ENCODE measurements around the gene GJD2. TPM values are rescaled to one million over a fixed set of nuclear protein-coding genes. Genes with fewer than 3 reads are reported as not detected.

The GJD2 gene
- total RNA-seq, 4 donors from 2014 or later = not detected

GRCh38 chr15:34794590-34795206 is 39.9 kb upstream of the GJD2 start:
- no peak for DNase-seq
- WGBS, 2 donors (ENCODE audit: low coverage in 1 of 2) = 40 to 58% methylated on average over 2 to 33 of the region's 33 CpGs
- Histone ChIP-seq H3K27me3 (peaks cover 25% of the 10 kb centered on the region), H3K27ac (no peak overlapping the region), H3K9me3 (no peaks in the 10 kb centered on the region), H3K4me1 (no peaks in the 10 kb centered on the region), H3K4me3 (no peak overlapping the region), H3K36me3 (no peaks in the 10 kb centered on the region)
- in situ Hi-C loops (cut with MboI; ENCODE audit: low pct_ligation_motif_present in 1 of 4, low pct_unique_long_range_greater_than_20kb in 1 of 4, low sequenced_read_pairs in 3 of 4) = no loop called here
- intact Hi-C loops (cut with DNase I; ENCODE audit: low total_unique reads) = no loop called here
- TF ChIP-seq POLR2A (IDR thresholded peaks at IDR 0.05) (no peak), POLR2AphosphoS5 (IDR thresholded peaks at IDR 0.05) (no peak), EP300 (IDR thresholded peaks at IDR 0.05; ENCODE audit: low read depth) (no peak)
- TF ChIP-seq, protein P1, sequence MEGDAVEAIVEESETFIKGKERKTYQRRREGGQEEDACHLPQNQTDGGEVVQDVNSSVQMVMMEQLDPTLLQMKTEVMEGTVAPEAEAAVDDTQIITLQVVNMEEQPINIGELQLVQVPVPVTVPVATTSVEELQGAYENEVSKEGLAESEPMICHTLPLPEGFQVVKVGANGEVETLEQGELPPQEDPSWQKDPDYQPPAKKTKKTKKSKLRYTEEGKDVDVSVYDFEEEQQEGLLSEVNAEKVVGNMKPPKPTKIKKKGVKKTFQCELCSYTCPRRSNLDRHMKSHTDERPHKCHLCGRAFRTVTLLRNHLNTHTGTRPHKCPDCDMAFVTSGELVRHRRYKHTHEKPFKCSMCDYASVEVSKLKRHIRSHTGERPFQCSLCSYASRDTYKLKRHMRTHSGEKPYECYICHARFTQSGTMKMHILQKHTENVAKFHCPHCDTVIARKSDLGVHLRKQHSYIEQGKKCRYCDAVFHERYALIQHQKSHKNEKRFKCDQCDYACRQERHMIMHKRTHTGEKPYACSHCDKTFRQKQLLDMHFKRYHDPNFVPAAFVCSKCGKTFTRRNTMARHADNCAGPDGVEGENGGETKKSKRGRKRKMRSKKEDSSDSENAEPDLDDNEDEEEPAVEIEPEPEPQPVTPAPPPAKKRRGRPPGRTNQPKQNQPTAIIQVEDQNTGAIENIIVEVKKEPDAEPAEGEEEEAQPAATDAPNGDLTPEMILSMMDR (IDR thresholded peaks at IDR 0.05) = no peak

DNA sequence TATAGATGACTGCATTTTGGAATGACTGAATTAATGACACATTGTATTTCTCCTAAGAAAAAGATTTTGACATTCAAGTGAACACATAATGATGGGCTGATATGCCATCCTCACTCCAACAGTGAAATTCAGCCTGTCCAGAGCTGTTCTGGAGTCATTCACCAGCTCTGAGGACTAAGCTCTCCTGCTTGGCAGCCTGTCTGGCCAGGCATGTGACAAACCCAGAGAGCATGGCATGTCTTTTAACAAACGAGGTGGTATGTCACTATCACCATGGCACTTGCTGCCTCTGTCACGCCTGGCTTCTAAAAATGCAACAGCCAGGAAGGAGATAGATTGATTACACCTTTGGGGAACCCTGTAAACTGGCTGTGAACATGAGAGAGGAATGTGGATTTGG is 39.1 kb upstream of the GJD2 start:
- no peak for DNase-seq
- Histone ChIP-seq H3K4me3 (no peak overlapping the region), H3K9me3 (no peaks in the 10 kb centered on the region), H3K36me3 (no peaks in the 10 kb centered on the region), H3K27me3 (peaks cover 25% of the 10 kb centered on the region), H3K27ac (no peak overlapping the region), H3K4me1 (no peaks in the 10 kb centered on the region)
- TF ChIP-seq, protein P1 (IDR thresholded peaks at IDR 0.05) = no peak
- no peak for TF ChIP-seq POLR2A (IDR thresholded peaks at IDR 0.05)
- no peak for TF ChIP-seq EP300 (IDR thresholded peaks at IDR 0.05; ENCODE audit: low read depth)
- 38 to 42% methylated on average over 2 of the region's 2 CpGs for WGBS, 2 donors (ENCODE audit: low coverage in 1 of 2)
- in situ Hi-C loops (cut with MboI; ENCODE audit: low pct_ligation_motif_present in 1 of 4, low pct_unique_long_range_greater_than_20kb in 1 of 4, low sequenced_read_pairs in 3 of 4) = no loop called here
- intact Hi-C loops (cut with DNase I; ENCODE audit: low total_unique reads) = no loop called here

DNA sequence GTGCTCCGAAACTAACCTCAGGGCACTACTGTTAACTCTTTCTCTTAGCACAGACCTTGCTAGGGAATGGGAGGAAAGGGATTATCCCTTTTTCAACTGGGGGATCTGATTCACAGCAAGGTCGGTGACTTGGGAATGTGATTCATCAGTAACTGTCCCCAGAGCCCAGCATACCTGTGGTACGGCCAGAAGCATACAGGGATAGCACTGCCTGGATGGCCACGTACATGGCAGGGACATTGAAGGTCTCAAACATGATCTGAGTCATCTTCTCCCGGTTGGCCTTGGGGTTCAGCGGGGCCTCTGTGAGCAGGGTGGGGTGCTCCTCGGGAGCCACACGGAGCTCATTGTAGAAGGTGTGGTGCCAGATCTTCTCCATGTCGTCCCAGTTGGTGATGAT is 38.3 kb upstream of the GJD2 start:
- Histone ChIP-seq H3K27me3 (peaks cover 25% of the 10 kb centered on the region), H3K4me1 (no peaks in the 10 kb centered on the region), H3K4me3 (no peak overlapping the region), H3K36me3 (no peaks in the 10 kb centered on the region), H3K27ac (no peak overlapping the region), H3K9me3 (no peaks in the 10 kb centered on the region)
- 89 to 100% methylated on average over 1 to 9 of the region's 9 CpGs for WGBS, 2 donors (ENCODE audit: low coverage in 1 of 2)
- DNase-seq = no peak
- TF ChIP-seq EP300 (IDR thresholded peaks at IDR 0.05; ENCODE audit: low read depth) = no peak
- no peak for TF ChIP-seq POLR2AphosphoS5 (IDR thresholded peaks at IDR 0.05)
- TF ChIP-seq, protein P1 (IDR thresholded peaks at IDR 0.05) = no peak
- TF ChIP-seq POLR2A (IDR thresholded peaks at IDR 0.05) = no peak
- intact Hi-C loops (cut with DNase I; ENCODE audit: low total_unique reads) (no loop called here), in situ Hi-C loops (cut with MboI; ENCODE audit: low pct_ligation_motif_present in 1 of 4, low pct_unique_long_range_greater_than_20kb in 1 of 4, low sequenced_read_pairs in 3 of 4) (no loop called here)

GRCh38 chr15:34791701-34792100 is 36.9 kb upstream of the GJD2 start:
- 55 to 87% methylated on average over 2 to 3 of the region's 3 CpGs for WGBS, 2 donors (ENCODE audit: low coverage in 1 of 2)
- intact Hi-C loops (cut with DNase I; ENCODE audit: low total_unique reads) = no loop called here
- TF ChIP-seq, protein P1 (IDR thresholded peaks at IDR 0.05) = no peak
- TF ChIP-seq POLR2AphosphoS5 (IDR thresholded peaks at IDR 0.05) (no peak), POLR2A (IDR thresholded peaks at IDR 0.05) (no peak), EP300 (IDR thresholded peaks at IDR 0.05; ENCODE audit: low read depth) (no peak)

More at GRCh38 chr15:34791701-34792100, 36.9 kb upstream of the GJD2 start:
- Histone ChIP-seq H3K4me3 (no peak overlapping the region), H3K27me3 (peaks cover 25% of the 10 kb centered on the region), H3K27ac (no peak overlapping the region), H3K4me1 (no peaks in the 10 kb centered on the region), H3K9me3 (no peaks in the 10 kb centered on the region), H3K36me3 (no peaks in the 10 kb centered on the region)
- no peak for DNase-seq
- in situ Hi-C loops (cut with MboI; ENCODE audit: low pct_ligation_motif_present in 1 of 4, low pct_unique_long_range_greater_than_20kb in 1 of 4, low sequenced_read_pairs in 3 of 4) = no loop called here
